Measurements from ENCODE around the gene SPAST. TPM values are rescaled to one million over a fixed set of nuclear protein-coding genes. Genes with fewer than 3 reads are reported as not detected.
"Not testable (repeated sequence)": the region's sequence is repeated elsewhere in the genome, so short reads cannot be mapped to it uniquely, and the experiment has no call there.

Gene SPAST
- total RNA-seq, 2 experiments from 2014 or later = 12.0 to 12.8 TPM

DNA sequence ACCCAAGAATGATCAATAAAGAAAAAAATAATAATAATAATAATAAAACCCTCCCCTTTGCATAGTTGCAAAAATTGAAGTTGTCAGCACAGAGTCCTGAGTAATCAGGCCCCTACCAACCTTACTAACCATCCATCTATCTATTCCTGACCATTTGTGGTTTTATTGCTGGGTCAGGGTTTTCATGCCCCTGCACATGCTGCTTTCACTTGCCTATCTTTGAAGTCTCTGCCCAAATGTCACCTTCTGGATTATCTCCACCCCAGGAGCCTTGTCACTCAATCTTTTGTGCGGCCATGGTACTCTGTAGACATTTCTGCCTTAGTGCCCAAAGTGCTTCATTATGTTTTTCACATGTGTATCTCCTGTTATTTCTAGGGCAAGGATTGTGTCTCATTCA is 137.5 kb downstream of the SPAST start:
- H3K27me3 Mint-ChIP-seq (ENCODE audit: low read depth) = no peaks in the 10 kb centered on the region
- H3K4me3 Mint-ChIP-seq = no peak overlapping the region
- H3K36me3 Mint-ChIP-seq (ENCODE audit: low read depth) = peaks cover 30% of the 10 kb centered on the region
- no peaks in the 10 kb centered on the region for H3K4me1 Mint-ChIP-seq (ENCODE audit: low read depth)
- H3K9me3 Mint-ChIP-seq = no peaks in the 10 kb centered on the region
- CTCF ChIA-PET = no interaction called here
- intact Hi-C loops (cut with micrococcal nuclease) = no loop called here
- no peak for DNase-seq
- no peak overlapping the region for H3K27ac Mint-ChIP-seq

DNA sequence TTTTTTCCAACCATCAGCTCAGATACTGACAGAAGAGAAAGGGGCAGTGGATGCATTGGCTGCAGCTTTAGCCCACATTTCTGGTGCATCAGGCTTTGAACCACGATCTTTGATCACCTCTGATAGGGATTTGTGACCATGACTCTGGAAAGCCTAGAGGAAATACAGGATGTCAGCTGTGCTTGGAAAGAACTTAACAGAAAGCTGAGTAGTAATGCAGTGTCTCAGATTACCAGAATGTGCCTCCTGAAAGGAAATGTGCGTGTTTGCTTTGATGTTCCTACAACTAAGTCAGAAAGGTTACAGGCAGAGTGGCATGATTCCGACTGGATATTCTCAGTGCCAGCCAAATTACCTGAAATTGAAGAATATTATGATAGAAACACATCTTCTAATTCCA is 140.1 kb downstream of the SPAST start:
- H3K27me3 Mint-ChIP-seq (ENCODE audit: low read depth); intact Hi-C loops (cut with micrococcal nuclease): not testable (repeated sequence)
- CTCF ChIA-PET = interaction anchor here (0.6 kb wide), 2 partner anchors 57 to 176 kb away, joined by 4 to 6 read pairs; no protein-coding TSS in a partner anchor

More for the DNA sequence above, 140.1 kb downstream of the SPAST start:
- not testable (repeated sequence) for H3K9me3 Mint-ChIP-seq; H3K4me1 Mint-ChIP-seq (ENCODE audit: low read depth); H3K27ac Mint-ChIP-seq; H3K4me3 Mint-ChIP-seq; DNase-seq
- peaks cover 26% of the 10 kb centered on the region for H3K36me3 Mint-ChIP-seq (ENCODE audit: low read depth)

Other genes with a start within 250 kb of the SPAST start
- gene MEMO1, start 52.5 kb upstream of the SPAST start, total RNA-seq = 10 to 100 TPM; 39.5 to 42.0 TPM
- 10 to 100 TPM; 80.1 to 88.5 TPM for gene DPY30, start 23.8 kb upstream of the SPAST start, total RNA-seq
- gene SLC30A6, start 102.3 kb downstream of the SPAST start, total RNA-seq = 10 to 100 TPM; 12.5 to 13.4 TPM
- gene NLRC4, start 201.3 kb downstream of the SPAST start, total RNA-seq = not detected
- gene YIPF4, start 214.3 kb downstream of the SPAST start, total RNA-seq = 10 to 100 TPM; 36.5 to 39.7 TPM

Data from activated naive CD4-positive, alpha-beta T cell treated with anti-CD3 and anti-CD28 coated beads for 36 hours (primary cell).